Heart left ventricle (tissue), 16 donors: ENCODE measurements around the gene HLF. TPM values are rescaled to one million over a fixed set of nuclear protein-coding genes. Genes with fewer than 3 reads are reported as not detected.

Experiments
- ATAC-seq, 4 donors: fragments of 200-7000 bp; cut with Tn5 transposase; one replicate each; pipeline ENCODE4 v1.9.1; 2020 to 2022; ENCODE audit warnings: moderate library complexity in 4 of 4, mild to moderate bottlenecking in 3 of 4, moderate number of reproducible peaks in 1 of 4
- DNase-seq, 5 donors: peaks; one replicate each; pipeline ENCODE4 v3.0.0-alpha.2; 2020
- H3K27ac ChIP-seq, 12 donors: fragments of 200-600 bp; sonication (generic) in 4 of 12; one replicate each; pipeline versions ENCODE4 v1.5.0 to v1.8.0; 2016 to 2022; ENCODE audit warnings: mild to moderate bottlenecking in 2 of 12
- H3K27me3 ChIP-seq, 9 donors: fragments of 200-600 bp; sonication (generic) in 2 of 9; one replicate each; pipeline versions ENCODE4 v1.5.1 to v1.8.0; 2016 to 2022; ENCODE audit warnings: mild to moderate bottlenecking in 3 of 9
- H3K36me3 ChIP-seq, 9 donors: fragments of 200-600 bp; sonication (generic) in 2 of 9; one replicate each; pipeline versions ENCODE4 v1.5.0 to v1.8.0; 2018 to 2022; ENCODE audit warnings: mild to moderate bottlenecking in 2 of 9
- H3K4me1 ChIP-seq, 12 donors: fragments of 200-600 bp; sonication (generic) in 4 of 12; one replicate each; pipeline versions ENCODE4 v1.5.0 to v1.8.0; 2016 to 2022; ENCODE audit warnings: mild to moderate bottlenecking in 3 of 12
- H3K4me3 ChIP-seq, 12 donors: fragments of 200-600 bp; sonication (generic) in 4 of 12; one replicate each; pipeline versions ENCODE4 v1.5.0 to v1.8.0; 2017 to 2022; ENCODE audit warnings: mild to moderate bottlenecking in 9 of 12, moderate library complexity in 4 of 12
- H3K9me3 ChIP-seq, 12 donors: fragments of 200-600 bp; sonication (generic) in 4 of 12; one replicate each; pipeline versions ENCODE4 v1.5.0 to v1.8.0; 2016 to 2022; ENCODE audit warnings: mild to moderate bottlenecking in 1 of 12
- CTCF ChIP-seq, 12 donors: fragments of 200-600 bp; sonication (generic) in 4 of 12; IDR thresholded peaks; one replicate each; pipeline versions ENCODE4 v1.5.0 to v1.8.0; 2018 to 2022; ENCODE audit warnings: antibody characterized with exemption in 12 of 12, mild to moderate bottlenecking in 5 of 12
- POLR2A ChIP-seq, 2 donors: fragments of 450-650 bp; IDR thresholded peaks; one replicate each; pipeline ENCODE4 v1.6.1; 2017; ENCODE audit warnings: antibody characterized with exemption in 2 of 2, mild to moderate bottlenecking in 2 of 2, moderate library complexity in 2 of 2
- WGBS, 4 donors: extraction: QIAGEN DNeasy Blood & Tissue Kit in 2 of 4; methylation state at CpG; one replicate each; pipeline versions ENCODE4 v1.1.5 to v1.1.7; 2013 to 2018; 5-methylcytosine and 5-hydroxymethylcytosine counted together
- intact Hi-C, 10 donors: fragments of 100-400 bp; cut with DNase I; formaldehyde crosslinking; loops; one replicate each; pipeline versions ENCODE4 v1.11.1 to v1.14.2; 2022
- polyA plus RNA-seq, 2 donors: library from polyadenylated mRNA; stranded (reverse); fragments of 200-250 nt; gene quantifications; one replicate each; pipeline ENCODE4 v1.2.3, GENCODE V29; 2013
- total RNA-seq, 9 donors: library from RNA; depleted of rRNA in 2 of 9; stranded (reverse); fragments of >200 nt in 2 of 9; fragmentation: NEBNext Ultra II Directional in 3 of 9; extraction: Animal tissue kit (Norgen Biotek cat#: 25700) in 3 of 9; gene quantifications; one replicate each; pipeline versions ENCODE4 v1.1.0 to v1.2.4, GENCODE V29; 2016 to 2023
- donor health status: ischemic (EF 13 %, LVEDD 7.1; RV severe dilation, severe dysfunction).
- donor health status: healthy with polysubstance abuse.
- donor health status: DM: no; HTN: yes; CAD: no.
- donor health status: DM: no; HTN: no; CAD: no.
- donor health status: ischemic (EF 25% LVEDD 6.9; RV normal size, moderate dysfunction).
- donor health status: ischemic (EF 25% LVEDD 5.7; RV mildly dilated, moderate dysfunction).
- donor health status: healthy.
- donor health status: DM: yes; HTN: yes; CAD: no.
- donor health status: ischemic (EF 35%, LVEDD 5.7; RV mildly dilated, moderate dysfunction).
- donor health status: nonischemic (EF 11% LVEDD 7.7; RV severe dilation, severe dysfunction).
- donor health status: DM: yes; HTN: yes; CAD: no.
- donor health status: PGD.
- donor health status: ischemic (EF 29% LVEDD 5.4; RV normal size, mild dysfunction).
- donor health status: nonischemic (EF 23%, LVEDD 6.1; RV moderate dilation, normal function).

HLF gene
- total and polyA plus RNA-seq, 11 donors = 5.3 to 46.3 (median 23.8) TPM

- Histone ChIP-seq H3K4me3 (no peak overlapping the region), H3K27ac (no peak overlapping the region), H3K4me1 (peaks cover 0 to 28% (median 17%) of the 10 kb centered on the region in 12 donors), H3K27me3 (no peaks in the 10 kb centered on the region), H3K36me3 (peaks cover 0 to 21% (median 0%) of the 10 kb centered on the region in 9 donors), H3K9me3 (no peaks in the 10 kb centered on the region)
- WGBS, 4 donors = 90 to 92% (median 90%) methylated on average over 6 of the region's 6 CpGs
- DNase-seq = no peak
- intact Hi-C loops = loop anchor here in 1 of 10 donors (10.0 kb wide), 1 partner anchor 64 kb away; no protein-coding TSS in a partner anchor
- TF ChIP-seq POLR2A (IDR thresholded peaks at IDR 0.05) (no peak), CTCF (IDR thresholded peaks at IDR 0.05) (no peak)
- no peak for ATAC-seq
These were observed 35.9 kb downstream of the HLF start for GRCh38 chr17:55300479-55301290.

GRCh38 chr17:55301521-55302406, 37.0 kb downstream of the HLF start:
- peaks cover 0 to 21% (median 15%) of the 10 kb centered on the region in 12 donors for H3K4me1 ChIP-seq
- intact Hi-C loops = loop anchor here in 1 of 10 donors (10.0 kb wide), 1 partner anchor 63 kb away; no protein-coding TSS in a partner anchor
- H3K27me3 ChIP-seq = no peaks in the 10 kb centered on the region
- H3K27ac ChIP-seq = peak overlapping the region in 1 of 12 donors; percentile 39
- H3K9me3 ChIP-seq = no peaks in the 10 kb centered on the region
- WGBS, 4 donors = 65 to 70% (median 68%) methylated on average over 6 of the region's 6 CpGs
- peaks cover 0 to 21% (median 0%) of the 10 kb centered on the region in 9 donors for H3K36me3 ChIP-seq
- ATAC-seq = peak; percentile 64 to 79 (median 68)
- DNase-seq = peak in 2 of 5 donors; percentile 32 to 45
- TF ChIP-seq POLR2A (IDR thresholded peaks at IDR 0.05) (no peak), CTCF (IDR thresholded peaks at IDR 0.05) (no peak)
- no peak overlapping the region for H3K4me3 ChIP-seq

GRCh38 chr17:55302407-55302787, 37.6 kb downstream of the HLF start:
- no peaks in the 10 kb centered on the region for H3K9me3 ChIP-seq
- DNase-seq (no peak), ATAC-seq (no peak)
- TF ChIP-seq POLR2A (IDR thresholded peaks at IDR 0.05) (no peak), CTCF (IDR thresholded peaks at IDR 0.05) (no peak)
- H3K27ac ChIP-seq = peak overlapping the region in 1 of 12 donors; percentile 39
- no peak overlapping the region for H3K4me3 ChIP-seq
- peaks cover 0 to 20% (median 0%) of the 10 kb centered on the region in 9 donors for H3K36me3 ChIP-seq
- no peaks in the 10 kb centered on the region for H3K27me3 ChIP-seq
- WGBS, 4 donors = 67 to 70% (median 68%) methylated on average over 6 of the region's 6 CpGs
- peaks cover 0 to 21% (median 15%) of the 10 kb centered on the region in 12 donors for H3K4me1 ChIP-seq
- intact Hi-C loops = loop anchor here in 1 of 10 donors (10.0 kb wide), 1 partner anchor 62 kb away; no protein-coding TSS in a partner anchor
